ENCODE measurements around the gene ANKMY1.

GRCh38 chr2:240591226-240591625 is 33.4 kb upstream of the ANKMY1 start:
- no peak for TF ChIP-seq POLR2A (IDR thresholded peaks at IDR 0.05)
- TF ChIP-seq CTCF (IDR thresholded peaks at IDR 0.05), result no peak

Data from lower leg skin (tissue), 3 donors.